ENCODE data around the gene LIMCH1.
A peak's percentile ranks its signal among the peaks of the same experiment; 100 is the strongest.

Gene LIMCH1

GRCh38 chr4:41571422-41571821, 33.5 kb downstream of the LIMCH1 start:
- no peak for DNase-seq (ENCODE audit: low read depth)

- no peak for DNase-seq (ENCODE audit: low read depth)
Observed at GRCh38 chr4:41572516-41572915, 34.6 kb downstream of the LIMCH1 start.

- no peak for DNase-seq (ENCODE audit: low read depth)
Observed at GRCh38 chr4:41572956-41573355, 35.0 kb downstream of the LIMCH1 start.

GRCh38 chr4:41573502-41574001, 35.6 kb downstream of the LIMCH1 start:
- DNase-seq (ENCODE audit: low read depth) = no peak

GRCh38 chr4:41575207-41575606, 37.2 kb downstream of the LIMCH1 start:
- DNase-seq (ENCODE audit: low read depth) = peak; percentile 2

GRCh38 chr4:41575665-41576064, 37.7 kb downstream of the LIMCH1 start:
- DNase-seq (ENCODE audit: low read depth) = no peak

GRCh38 chr4:41579043-41579442, 41.1 kb downstream of the LIMCH1 start:
- DNase-seq (ENCODE audit: low read depth) = no peak

- DNase-seq (ENCODE audit: low read depth) = no peak
Observed at GRCh38 chr4:41579526-41579925, 41.6 kb downstream of the LIMCH1 start.

- no peak for DNase-seq (ENCODE audit: low read depth)
Observed at GRCh38 chr4:41580007-41580406, 42.0 kb downstream of the LIMCH1 start.

- DNase-seq (ENCODE audit: low read depth) = no peak
Observed at GRCh38 chr4:41586675-41587225, 48.8 kb downstream of the LIMCH1 start.

GRCh38 chr4:41587286-41587685, 49.3 kb downstream of the LIMCH1 start:
- no peak for DNase-seq (ENCODE audit: low read depth)

- DNase-seq (ENCODE audit: low read depth) = no peak
Observed at GRCh38 chr4:41590591-41590990, 52.6 kb downstream of the LIMCH1 start.

GRCh38 chr4:41594432-41594831, 56.5 kb downstream of the LIMCH1 start:
- DNase-seq (ENCODE audit: low read depth) = no peak

GRCh38 chr4:41597494-41597893, 59.5 kb downstream of the LIMCH1 start:
- no peak for DNase-seq (ENCODE audit: low read depth)

GRCh38 chr4:41598580-41598979, 60.6 kb downstream of the LIMCH1 start:
- DNase-seq (ENCODE audit: low read depth) = no peak

- no peak for DNase-seq (ENCODE audit: low read depth)
Observed at GRCh38 chr4:41599192-41599786, 61.3 kb downstream of the LIMCH1 start.

- DNase-seq (ENCODE audit: low read depth) = no peak
Observed at GRCh38 chr4:41600243-41600912, 62.4 kb downstream of the LIMCH1 start.

GRCh38 chr4:41601025-41601424, 63.1 kb downstream of the LIMCH1 start:
- DNase-seq (ENCODE audit: low read depth) = no peak

- no peak for DNase-seq (ENCODE audit: low read depth)
Observed at GRCh38 chr4:41602113-41602512, 64.2 kb downstream of the LIMCH1 start.

- no peak for DNase-seq (ENCODE audit: low read depth)
Observed at GRCh38 chr4:41602886-41603498, 65.0 kb downstream of the LIMCH1 start.

- no peak for DNase-seq (ENCODE audit: low read depth)
Observed at GRCh38 chr4:41609851-41610250, 71.9 kb downstream of the LIMCH1 start.

GRCh38 chr4:41610474-41610873, 72.5 kb downstream of the LIMCH1 start:
- no peak for DNase-seq (ENCODE audit: low read depth)
